IMR-90 (cell line): ENCODE data around the gene ARHGAP28. TPM values are rescaled to one million over a fixed set of nuclear protein-coding genes. Genes with fewer than 3 reads are reported as not detected.

ENCODE experiments used
- ATAC-seq: fragments of 200-7000 bp; cut with Tn5 transposase; 2 replicates; pipeline ENCODE4 v1.9.1; 2020; ENCODE audit warnings: low read depth, mild to moderate bottlenecking, moderate library complexity
- BruUV-seq: library from RNA; stranded (reverse); fragments of 400-500 nt; replicated peaks from 2 replicates; lab custom pipeline; 2021; lab: Mats Ljungman, UMichigan
- CTCF ChIA-PET: fragments of 300-600 bp; formaldehyde crosslinking; extraction: SDS; loops from one replicate; lab custom pipeline; 2021; ENCODE audit warnings: antibody characterized with exemption; lab: Yijun Ruan, JAX
- POLR2A ChIA-PET: fragments of 300-600 bp; sonication (Branson Sonifier 250); formaldehyde crosslinking; loops from one replicate; lab custom pipeline; 2022; ENCODE audit warnings: antibody characterized with exemption; ENCODE audit not compliant: unreplicated experiment; lab: Charles Lee
- DNase-seq: peaks from one replicate; pipeline ENCODE4 v3.0.0; 2013
- H2AFZ ChIP-seq: replicated peaks from 2 replicates; pipeline ENCODE3; 2013; ENCODE audit warnings: low read length, mild to moderate bottlenecking; ENCODE audit not compliant: poor library complexity
- H2AK5ac ChIP-seq: 2 replicates; pipeline ENCODE4 v1.6.1; 2013; ENCODE audit warnings: low read depth, low read length, inconsistent platforms
- H2AK9ac ChIP-seq: replicated peaks from 2 replicates; pipeline ENCODE3; 2013; ENCODE audit warnings: mild to moderate bottlenecking, low read depth, low read length, moderate library complexity; ENCODE audit not compliant: poor library complexity
- H2BK120ac ChIP-seq: 2 replicates; pipeline ENCODE4 v1.6.1; 2013; ENCODE audit warnings: low read depth, low read length, inconsistent platforms
- H2BK15ac ChIP-seq: 3 replicates; pipeline ENCODE4 v1.6.1; 2013; ENCODE audit warnings: low read depth, low read length, inconsistent platforms
- H2BK20ac ChIP-seq: 2 replicates; pipeline ENCODE4 v1.6.1; 2013; ENCODE audit warnings: low read depth, mild to moderate bottlenecking, inconsistent platforms, low read length, moderate library complexity
- H2BK5ac ChIP-seq: 2 replicates; pipeline ENCODE4 v1.6.1; 2013; ENCODE audit warnings: mild to moderate bottlenecking, low read depth, low read length, inconsistent platforms; ENCODE audit not compliant: poor library complexity, severe bottlenecking
- H3K14ac ChIP-seq: replicated peaks from 2 replicates; pipeline ENCODE4 v1.6.1; 2013; ENCODE audit warnings: low read depth, low read length, inconsistent platforms
- H3K18ac ChIP-seq: 2 replicates; pipeline ENCODE4 v1.6.1; 2013; ENCODE audit warnings: low read depth, low read length, control low read depth
- H3K23ac ChIP-seq: 2 replicates; pipeline ENCODE4 v1.6.1; 2013; ENCODE audit warnings: low read depth, low read length, inconsistent platforms
- H3K27ac ChIP-seq: 2 replicates; pipeline ENCODE4 v1.5.1; 2013; ENCODE audit warnings: mild to moderate bottlenecking, control low read depth, low read length; ENCODE audit not compliant: insufficient read depth
- H3K27me3 ChIP-seq: 2 replicates; pipeline ENCODE4 v1.6.1; 2013; ENCODE audit warnings: low read length; ENCODE audit not compliant: control insufficient read depth, insufficient read depth
- H3K36me3 ChIP-seq: 2 replicates; pipeline ENCODE4 v1.6.1; 2013; ENCODE audit warnings: low read length, mixed read lengths; ENCODE audit not compliant: control insufficient read depth, insufficient read depth
- H3K4ac ChIP-seq: 2 replicates; pipeline ENCODE4 v1.6.1; 2013; ENCODE audit warnings: low read depth, low read length, inconsistent platforms
- H3K4me1 ChIP-seq: 2 replicates; pipeline ENCODE4 v1.6.1; 2013; ENCODE audit warnings: low read length, mixed read lengths; ENCODE audit not compliant: control insufficient read depth, insufficient read depth
- H3K4me2 ChIP-seq: 2 replicates; pipeline ENCODE4 v1.6.1; 2013; ENCODE audit warnings: low read depth, mild to moderate bottlenecking, control low read depth, low read length, moderate library complexity
- H3K4me3 ChIP-seq: 2 replicates; pipeline ENCODE4 v1.5.1; 2013; ENCODE audit warnings: low read depth, mild to moderate bottlenecking, control low read depth, low read length, moderate library complexity; ENCODE audit not compliant: insufficient read depth
- H3K56ac ChIP-seq: 2 replicates; pipeline ENCODE4 v1.6.1; 2013; ENCODE audit warnings: low read length, inconsistent platforms; ENCODE audit not compliant: insufficient read depth; ENCODE audit errors: extremely low read depth
- H3K79me1 ChIP-seq, 2 experiments: 2 replicates each; pipeline ENCODE4 v1.6.1; 2013; ENCODE audit warnings: low read length in 2 of 2, inconsistent platforms in 1 of 2, low read depth in 1 of 2
- H3K9ac ChIP-seq: 2 replicates; pipeline ENCODE4 v1.6.1; 2013; ENCODE audit warnings: low read depth, low read length, control low read depth
- H3K9me1 ChIP-seq: 2 replicates; pipeline ENCODE4 v1.6.1; 2013; ENCODE audit warnings: low read length, inconsistent platforms; ENCODE audit not compliant: insufficient read depth
- H3K9me3 ChIP-seq: 2 replicates; pipeline ENCODE4 v1.6.1; 2013; ENCODE audit warnings: low read length; ENCODE audit not compliant: control insufficient read depth, insufficient read depth
- H4K20me1 ChIP-seq: 2 replicates; pipeline ENCODE4 v1.6.1; 2013; ENCODE audit warnings: low read length, inconsistent platforms; ENCODE audit not compliant: insufficient read depth
- H4K5ac ChIP-seq: 2 replicates; pipeline ENCODE4 v1.6.1; 2013; ENCODE audit warnings: mild to moderate bottlenecking, low read depth, low read length, control low read depth
- H4K8ac ChIP-seq, 2 experiments: 2 replicates each; pipeline ENCODE4 v1.6.1; 2013; ENCODE audit warnings: low read depth in 2 of 2, low read length in 2 of 2, control low read depth in 1 of 2, inconsistent platforms in 1 of 2
- H4K91ac ChIP-seq: 2 replicates; pipeline ENCODE4 v1.6.1; 2013; ENCODE audit warnings: low read depth, low read length, inconsistent platforms; ENCODE audit not compliant: insufficient read depth
- NFE2L2 ChIP-seq: fragments of 150-350 bp; IDR thresholded peaks from 2 replicates; pipeline ENCODE4 v1.6.1; 2016; ENCODE audit warnings: low read depth, mild to moderate bottlenecking, low read length
- SMC3 ChIP-seq: fragments of 150-350 bp; IDR thresholded peaks from 2 replicates; pipeline ENCODE4 v1.6.1; 2016; ENCODE audit warnings: low read depth, mild to moderate bottlenecking, antibody characterized with exemption, low read length, moderate library complexity
- WGBS, 2 experiments: methylation state at CpG; one replicate each; pipeline versions ENCODE4 v1.1.5 to v1.1.7; 2013; ENCODE audit warnings: missing lambda C conversion rate in 2 of 2; ENCODE audit not compliant: insufficient read length in 1 of 2; ENCODE audit errors: extremely low coverage in 2 of 2; 5-methylcytosine and 5-hydroxymethylcytosine counted together
- dilution Hi-C: fragments of 300-500 bp; cut with HindIII; formaldehyde crosslinking; loops from one replicate; pipeline ENCODE4 v1.14.3; 2018; ENCODE audit warnings: low sequenced_read_pairs; ENCODE audit not compliant: unreplicated experiment
- in situ Hi-C: fragments of 300-500 bp; cut with MboI; formaldehyde crosslinking; loops from 3 replicates; pipeline ENCODE4 v1.14.3; 2019; ENCODE audit warnings: low sequenced_read_pairs, inconsistent platforms, mixed read lengths
- intact Hi-C: fragments of 100-400 bp; cut with micrococcal nuclease; formaldehyde crosslinking; loops from 2 replicates; pipeline ENCODE4 v1.10.0; 2022
- polyA plus RNA-seq, 3 experiments: library from polyadenylated mRNA; depleted of rRNA; stranded (reverse); fragments of >200 nt; gene quantifications; 2 replicates each; pipeline ENCODE4 v1.2.3, GENCODE V29; 2012; ENCODE audit warnings: low replicate concordance in 1 of 3
- total RNA-seq: library from RNA; depleted of rRNA; stranded (reverse); fragments of >200 nt; gene quantifications from 2 replicates; pipeline ENCODE4 v1.2.3, GENCODE V29; 2012

ARHGAP28 gene
- total and polyA plus RNA-seq, 2 of the 4 experiments (the other 2 are of a cell fraction) = 1.8 to 3.8 TPM

DNA sequence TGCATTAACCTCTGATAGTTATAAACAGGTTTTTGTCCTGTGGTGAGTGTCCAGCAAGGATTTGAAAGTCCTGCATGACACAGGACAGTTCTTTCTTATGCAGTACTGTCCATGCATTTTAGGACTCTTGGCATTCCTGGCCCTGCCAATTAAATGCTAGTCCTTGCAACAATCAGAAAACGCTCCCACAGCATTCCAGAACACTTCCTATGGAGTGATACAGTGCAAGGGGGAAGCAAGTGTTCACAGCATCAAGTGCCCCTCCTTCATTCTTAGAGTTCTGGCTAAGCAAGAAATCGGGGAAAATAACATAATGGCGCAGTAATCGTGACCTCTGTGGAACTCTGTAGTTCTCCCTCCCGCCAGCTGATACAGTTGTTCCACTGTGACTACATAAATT, 62.9 kb downstream of the ARHGAP28 start:
- in situ Hi-C loops = no loop called here
- no peaks in the 10 kb centered on the region for H4K20me1 ChIP-seq

More for the DNA sequence above, 62.9 kb downstream of the ARHGAP28 start:
- BruUV-seq = no TSS peak
- Histone ChIP-seq H3K27me3 (no peaks in the 10 kb centered on the region), H3K36me3 (peaks cover 4% of the 10 kb centered on the region), H3K9me3 (no peaks in the 10 kb centered on the region), H3K4me1 (peaks cover 9% of the 10 kb centered on the region; the same call in 1 of the 2 replicates), H4K5ac (no peak overlapping the region), H3K9ac (no peak overlapping the region), H3K14ac (no peak overlapping the region), H2BK20ac (no peak overlapping the region), H4K91ac (no peak overlapping the region), H2AFZ (no peak overlapping the region), H3K4me3 (no peak overlapping the region), H4K8ac (no peak overlapping the region), H2AK9ac (no peak overlapping the region), H3K56ac (no peak overlapping the region), H2BK120ac (no peak overlapping the region), H3K23ac (no peak overlapping the region), H3K4me2 (no peak overlapping the region), H3K27ac (no peak overlapping the region), H2BK5ac (no peak overlapping the region), H3K4ac (no peak overlapping the region), H3K9me1 (no peaks in the 10 kb centered on the region), H3K18ac (no peak overlapping the region), H2AK5ac (no peak overlapping the region), H3K79me1 (no peaks in the 10 kb centered on the region), H2BK15ac (no peak overlapping the region)
- WGBS, 2 experiments = 90% methylated on average over 2 of the region's 5 CpGs; no CpG with 5 or more reads in 1 of the 2 experiments
- ChIA-PET POLR2A (no interaction called here), CTCF (no interaction called here)
- intact Hi-C loops = no loop called here
- ATAC-seq (no peak), DNase-seq (no peak)
- no peak for TF ChIP-seq NFE2L2
- no peak for TF ChIP-seq SMC3
- dilution Hi-C loops = no loop called here
